Activated CD4-positive, CD25-positive, alpha-beta regulatory T cell treated with anti-CD3 and anti-CD28 coated beads, Interleukin-2, amount 50 U/mL, for 72 hours (primary cell): ENCODE measurements around the gene LRATD1.
"Not testable (repeated sequence)": the region's sequence is repeated elsewhere in the genome, so short reads cannot be mapped to it uniquely, and the experiment has no call there.

Experiments
- DNase-seq: peaks from one replicate; pipeline ENCODE4 v3.0.0; 2021

Gene LRATD1

GRCh38 chr2:14632133-14632936 is at the start of gene LRATD1:
Gene LRATD1, plus strand, starts transcription at chr2:14632717. Its CDS starts 1,263 bp downstream, at chr2:14633980.
- DNase-seq: no peak

DNA sequence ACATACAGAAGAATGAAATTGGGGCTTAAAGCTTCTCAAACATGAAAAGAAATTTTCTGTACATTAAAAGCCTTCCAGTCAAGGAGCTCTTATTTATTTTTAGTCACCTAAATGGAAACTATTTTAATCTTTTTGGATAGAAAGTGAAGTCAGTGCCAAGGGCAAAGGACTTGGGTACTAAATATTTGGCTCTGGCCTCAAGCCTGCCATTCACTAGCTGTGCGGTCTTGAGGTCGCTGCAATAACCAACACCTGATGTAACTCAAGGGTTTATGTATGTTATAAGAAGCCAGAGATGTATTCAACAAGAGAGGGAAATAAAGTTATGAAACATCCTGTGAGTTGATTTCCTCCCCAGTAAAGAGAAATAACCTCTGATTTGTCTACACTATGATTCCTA is 49.5 kb upstream of the LRATD1 start:
- no peak for DNase-seq

DNA sequence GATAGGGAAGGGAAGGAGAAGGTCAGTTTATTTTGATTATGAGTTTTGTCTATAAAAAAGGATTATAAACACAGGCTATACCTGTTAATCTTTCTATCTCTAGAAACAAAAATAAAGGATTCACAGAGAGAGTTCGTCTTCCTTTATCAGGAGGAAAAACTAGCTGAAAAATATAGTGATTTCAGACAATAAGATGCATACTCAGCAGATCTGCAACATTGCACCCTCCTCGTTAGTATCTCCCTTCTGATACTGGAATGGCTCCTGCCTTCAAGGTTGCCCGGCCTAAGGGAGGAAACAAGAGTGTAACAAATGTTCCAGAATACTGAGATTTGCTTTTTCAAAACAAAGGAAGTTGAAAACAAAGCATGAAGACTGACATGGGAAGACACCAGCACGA is 48.7 kb upstream of the LRATD1 start:
- no peak for DNase-seq

DNA sequence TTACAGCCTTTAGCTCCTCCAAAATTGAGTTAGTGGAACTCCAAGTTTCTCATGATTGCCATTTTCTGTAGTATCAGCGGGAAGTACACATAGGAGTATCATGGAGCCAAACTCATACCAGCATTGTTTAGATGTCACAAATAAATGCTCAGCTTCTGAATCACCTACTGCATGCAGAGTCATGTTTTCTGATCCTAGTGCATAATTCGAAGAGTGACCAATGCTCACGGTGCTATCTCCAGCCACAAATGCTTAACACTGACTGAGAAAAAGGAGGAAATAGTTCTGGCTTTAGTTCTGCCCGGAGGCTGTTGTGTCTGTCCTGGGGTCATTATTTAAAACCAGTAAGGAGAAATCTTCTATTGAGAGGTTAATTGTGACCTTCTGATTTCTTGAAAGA is 45.4 kb upstream of the LRATD1 start:
- no peak for DNase-seq

GRCh38 chr2:14601156-14601770 is 31.3 kb upstream of the LRATD1 start:
- no peak for DNase-seq

- no peak for DNase-seq
These were observed 30.2 kb upstream of the LRATD1 start for GRCh38 chr2:14602309-14602708.

GRCh38 chr2:14603676-14604075 is 28.8 kb upstream of the LRATD1 start:
- DNase-seq: no peak

- no peak for DNase-seq
These were observed 24.3 kb upstream of the LRATD1 start for GRCh38 chr2:14608245-14608644.

GRCh38 chr2:14614017-14614416 is 18.5 kb upstream of the LRATD1 start:
- no peak for DNase-seq

- DNase-seq: no peak
These were observed 17.4 kb upstream of the LRATD1 start for GRCh38 chr2:14615121-14615520.

GRCh38 chr2:14615760-14616159 is 16.8 kb upstream of the LRATD1 start:
- DNase-seq: no peak

DNA sequence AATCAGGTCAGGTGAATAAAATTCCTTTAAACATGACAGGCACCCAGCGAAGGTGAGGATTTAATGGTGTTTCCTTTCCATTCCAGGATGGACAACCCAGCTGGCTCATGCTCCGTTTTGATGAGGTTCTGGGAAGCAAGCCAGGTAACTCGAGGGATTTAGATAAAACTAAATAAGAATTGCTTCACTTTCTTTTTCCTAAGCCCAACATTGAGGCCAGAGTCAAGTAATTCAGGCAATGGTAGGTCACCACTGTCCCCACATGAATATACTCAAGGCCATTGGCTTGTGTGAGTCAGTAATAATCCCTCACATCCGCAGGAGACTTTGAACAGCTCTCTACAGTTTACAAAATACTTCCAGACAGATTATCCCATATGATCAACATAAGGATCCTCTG is 16.2 kb upstream of the LRATD1 start:
- no peak for DNase-seq

DNA sequence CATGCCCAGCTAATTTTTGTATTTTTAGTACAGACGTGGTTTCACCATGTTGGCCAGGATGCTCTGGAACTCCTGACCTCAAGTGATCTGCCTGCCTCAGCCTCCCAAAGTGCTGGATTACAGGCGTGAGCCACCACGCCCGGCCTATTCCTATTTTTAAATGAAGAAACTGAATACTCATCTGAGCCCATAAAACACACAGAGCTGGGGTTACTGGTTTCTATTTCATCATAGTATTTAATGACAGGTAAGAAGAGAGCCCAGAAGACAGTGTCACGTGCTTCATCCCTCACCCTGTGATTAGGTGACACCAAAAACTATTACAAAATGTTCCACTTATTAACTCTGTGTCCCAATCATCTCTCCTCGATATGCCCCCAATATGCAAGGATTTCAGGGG is 15.6 kb upstream of the LRATD1 start:
- no peak for DNase-seq

DNA sequence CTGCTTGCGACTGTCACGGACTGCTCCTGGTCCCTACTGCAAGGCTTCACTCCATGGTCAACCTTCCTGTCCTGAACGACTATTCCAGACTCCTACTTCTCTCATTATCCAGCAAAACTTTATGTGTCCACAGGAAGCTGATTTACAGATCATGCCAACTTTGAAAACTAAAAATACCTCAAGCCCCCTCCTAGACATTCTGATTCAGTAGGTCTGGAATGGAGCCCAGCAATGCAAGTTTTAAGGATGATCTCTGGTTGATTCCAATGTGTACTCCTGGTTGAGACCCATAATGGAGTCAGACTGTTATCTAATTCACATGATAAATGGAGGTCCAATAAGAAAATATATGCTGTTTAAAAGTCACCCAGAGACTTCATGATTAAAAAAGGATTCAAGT is 13.1 kb upstream of the LRATD1 start:
- no peak for DNase-seq

GRCh38 chr2:14621114-14621513 is 11.4 kb upstream of the LRATD1 start:
- DNase-seq: no peak

- no peak for DNase-seq
These were observed 10.5 kb upstream of the LRATD1 start for GRCh38 chr2:14621906-14622549.

GRCh38 chr2:14622550-14622939 is 10.0 kb upstream of the LRATD1 start:
- DNase-seq: not testable (repeated sequence)

GRCh38 chr2:14623237-14623636 is 9.3 kb upstream of the LRATD1 start:
- no peak for DNase-seq

- no peak for DNase-seq
These were observed 5.6 kb upstream of the LRATD1 start for GRCh38 chr2:14626873-14627272.

- DNase-seq: no peak
These were observed 3.6 kb upstream of the LRATD1 start for GRCh38 chr2:14628901-14629300.

- DNase-seq: no peak
These were observed 994 bp upstream of the LRATD1 start for GRCh38 chr2:14631406-14632040.

- DNase-seq: no peak
These were observed 544 bp downstream of the LRATD1 start for GRCh38 chr2:14633061-14633460.

- no peak for DNase-seq
These were observed 1.1 kb downstream of the LRATD1 start for GRCh38 chr2:14633461-14634181.
